ENCODE data around the gene AQP12B.

Gene AQP12B

GRCh38 chr2:240723851-240724250 is 41.2 kb upstream of the AQP12B start:
- TF ChIP-seq, protein P1, sequence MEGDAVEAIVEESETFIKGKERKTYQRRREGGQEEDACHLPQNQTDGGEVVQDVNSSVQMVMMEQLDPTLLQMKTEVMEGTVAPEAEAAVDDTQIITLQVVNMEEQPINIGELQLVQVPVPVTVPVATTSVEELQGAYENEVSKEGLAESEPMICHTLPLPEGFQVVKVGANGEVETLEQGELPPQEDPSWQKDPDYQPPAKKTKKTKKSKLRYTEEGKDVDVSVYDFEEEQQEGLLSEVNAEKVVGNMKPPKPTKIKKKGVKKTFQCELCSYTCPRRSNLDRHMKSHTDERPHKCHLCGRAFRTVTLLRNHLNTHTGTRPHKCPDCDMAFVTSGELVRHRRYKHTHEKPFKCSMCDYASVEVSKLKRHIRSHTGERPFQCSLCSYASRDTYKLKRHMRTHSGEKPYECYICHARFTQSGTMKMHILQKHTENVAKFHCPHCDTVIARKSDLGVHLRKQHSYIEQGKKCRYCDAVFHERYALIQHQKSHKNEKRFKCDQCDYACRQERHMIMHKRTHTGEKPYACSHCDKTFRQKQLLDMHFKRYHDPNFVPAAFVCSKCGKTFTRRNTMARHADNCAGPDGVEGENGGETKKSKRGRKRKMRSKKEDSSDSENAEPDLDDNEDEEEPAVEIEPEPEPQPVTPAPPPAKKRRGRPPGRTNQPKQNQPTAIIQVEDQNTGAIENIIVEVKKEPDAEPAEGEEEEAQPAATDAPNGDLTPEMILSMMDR (IDR thresholded peaks at IDR 0.05; ENCODE audit: insufficient read depth, low read length, poor library complexity, severe bottlenecking) = no peak
- H3K36me3 ChIP-seq (ENCODE audit: control insufficient read depth, insufficient read depth, low read length) = no peaks in the 10 kb centered on the region
- DNase-seq (ENCODE audit: extremely low read depth, insufficient read length) = no peak
- H3K4me3 ChIP-seq (replicated peaks; ENCODE audit: low read depth, low read length) = no peak overlapping the region
- no peaks in the 10 kb centered on the region; the same call in 1 of the 2 replicates for H3K27me3 ChIP-seq (replicated peaks; ENCODE audit: control insufficient read depth, insufficient read depth, low read length)

DNA sequence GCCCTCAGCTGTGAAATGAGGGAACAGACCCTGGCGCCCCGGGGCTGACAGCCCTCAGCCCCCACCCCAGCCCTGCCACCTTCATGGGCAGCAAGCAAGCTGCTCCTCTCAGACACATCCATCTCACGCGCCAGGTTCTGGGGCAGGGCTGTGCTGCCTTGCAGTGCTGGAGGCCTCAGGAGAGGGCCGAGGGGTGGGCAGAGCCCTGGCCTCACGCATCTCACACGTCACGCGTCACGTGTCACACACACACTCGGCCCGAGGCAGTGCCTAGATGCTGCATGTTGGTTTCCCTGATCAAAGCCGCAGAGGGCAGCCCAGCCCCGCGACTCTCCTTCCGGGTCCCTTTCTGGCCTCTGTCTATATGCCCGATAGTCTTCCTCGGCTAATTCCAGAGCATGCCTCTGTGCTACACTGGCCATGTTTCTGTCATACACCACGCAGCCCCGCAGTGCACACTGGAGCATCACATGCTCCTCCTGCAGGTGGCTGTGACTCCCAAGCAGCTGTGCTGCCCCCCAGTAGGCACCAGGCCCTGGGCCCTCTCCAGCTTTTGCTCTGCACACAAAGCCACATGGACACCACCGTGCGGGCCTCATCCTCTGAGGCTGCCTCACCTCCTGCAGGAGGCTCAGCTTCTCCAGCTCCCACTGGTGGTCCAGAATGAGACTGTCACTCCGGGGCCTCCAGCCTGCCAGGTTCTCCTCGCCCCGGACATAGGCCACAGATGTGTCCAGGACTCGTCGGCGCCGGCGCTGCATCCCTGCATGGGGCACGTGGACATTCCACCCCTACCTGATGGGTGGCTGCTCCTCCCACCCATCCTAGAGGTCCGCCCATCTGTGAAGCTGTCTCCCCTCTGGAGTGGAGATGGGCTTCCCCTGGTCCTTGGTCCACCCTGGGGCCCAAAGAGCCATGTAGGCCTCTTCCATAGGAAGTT is 40.4 kb upstream of the AQP12B start:
- TF ChIP-seq, protein P1 (IDR thresholded peaks at IDR 0.05; ENCODE audit: insufficient read depth, low read length, poor library complexity, severe bottlenecking) = no peak
- Histone ChIP-seq H3K27me3 (replicated peaks; ENCODE audit: control insufficient read depth, insufficient read depth, low read length) (no peaks in the 10 kb centered on the region; the same call in 1 of the 2 replicates), H3K36me3 (ENCODE audit: control insufficient read depth, insufficient read depth, low read length) (no peaks in the 10 kb centered on the region), H3K4me3 (replicated peaks; ENCODE audit: low read depth, low read length) (no peak overlapping the region)
- DNase-seq (ENCODE audit: extremely low read depth, insufficient read length) = no peak

DNA sequence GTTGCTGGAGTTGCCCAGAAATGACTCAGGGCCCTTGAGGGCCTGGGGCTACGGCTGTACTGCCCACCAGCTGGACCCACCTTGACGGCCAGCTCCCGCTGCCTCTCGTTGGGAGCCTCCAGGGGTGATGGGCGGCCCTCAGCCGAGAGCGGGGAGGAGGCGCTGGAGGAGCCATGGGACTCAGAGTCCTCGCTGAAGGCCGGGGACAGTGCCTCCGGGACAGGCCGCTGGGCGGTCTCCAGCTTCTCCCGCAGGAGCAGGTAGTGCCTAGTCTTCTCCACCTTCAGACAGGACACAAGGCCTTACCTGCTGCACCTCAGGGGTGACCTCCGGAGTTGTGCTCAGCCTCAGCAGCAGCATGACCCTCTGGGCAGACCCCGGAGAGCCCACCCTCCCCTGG is 39.7 kb upstream of the AQP12B start:
- TF ChIP-seq, protein P1 (IDR thresholded peaks at IDR 0.05; ENCODE audit: insufficient read depth, low read length, poor library complexity, severe bottlenecking) = no peak
- no peaks in the 10 kb centered on the region for H3K36me3 ChIP-seq (ENCODE audit: control insufficient read depth, insufficient read depth, low read length)
- DNase-seq (ENCODE audit: extremely low read depth, insufficient read length) = no peak
- H3K27me3 ChIP-seq (replicated peaks; ENCODE audit: control insufficient read depth, insufficient read depth, low read length) = peaks cover 2% of the 10 kb centered on the region; the same call in 1 of the 2 replicates
- no peak overlapping the region for H3K4me3 ChIP-seq (replicated peaks; ENCODE audit: low read depth, low read length)

- TF ChIP-seq, protein P1 (IDR thresholded peaks at IDR 0.05; ENCODE audit: insufficient read depth, low read length, poor library complexity, severe bottlenecking) = no peak
- DNase-seq (ENCODE audit: extremely low read depth, insufficient read length) = no peak
- Histone ChIP-seq H3K36me3 (ENCODE audit: control insufficient read depth, insufficient read depth, low read length) (no peaks in the 10 kb centered on the region), H3K27me3 (replicated peaks; ENCODE audit: control insufficient read depth, insufficient read depth, low read length) (peaks cover 2% of the 10 kb centered on the region; the same call in 1 of the 2 replicates), H3K4me3 (replicated peaks; ENCODE audit: low read depth, low read length) (no peak overlapping the region)
Observed at GRCh38 chr2:240721596-240722180, 39.0 kb upstream of the AQP12B start.

DNA sequence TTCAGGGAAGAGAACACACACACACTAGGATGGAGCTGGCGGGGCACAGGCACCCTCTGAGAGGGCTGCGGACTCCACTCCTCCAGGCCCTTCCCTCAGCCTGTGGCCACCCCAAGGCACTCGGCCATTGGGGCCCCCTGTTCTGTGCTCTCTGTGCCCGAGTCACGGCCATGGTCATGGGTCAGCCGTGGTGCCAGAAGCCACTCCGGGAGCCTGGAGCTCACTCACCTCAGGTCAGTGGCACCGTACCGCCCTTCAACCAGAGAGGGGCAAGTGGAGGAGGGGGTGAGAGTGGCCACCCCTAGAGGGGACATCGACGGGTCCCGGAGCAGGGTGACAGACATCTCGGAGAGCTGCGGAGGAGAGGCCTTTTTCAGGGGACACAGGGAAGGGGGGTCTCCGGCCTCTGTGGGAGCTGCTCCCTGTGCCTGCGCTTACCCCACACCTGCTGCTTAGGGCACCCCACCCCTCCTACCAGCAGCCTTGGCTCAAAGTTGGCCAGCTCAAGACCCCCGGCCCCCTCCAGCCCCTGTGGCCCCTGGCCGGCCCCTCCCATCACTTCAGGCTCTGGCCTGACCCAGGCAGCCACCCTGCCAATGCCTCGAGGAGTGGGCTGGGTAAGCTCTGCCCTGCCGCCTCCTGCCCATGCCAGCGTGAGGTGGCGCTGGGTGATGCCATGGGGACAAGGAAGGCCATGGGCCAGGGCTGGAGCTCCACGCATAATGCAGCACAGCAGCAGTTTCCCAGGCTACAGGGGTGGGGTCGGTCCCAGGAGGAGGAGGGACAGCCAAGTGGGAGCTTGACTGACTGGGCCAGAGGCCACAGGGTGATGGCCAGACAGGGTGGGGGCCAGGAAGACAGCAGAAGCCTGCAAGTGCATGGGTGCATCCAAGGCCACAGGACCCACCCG is 38.3 kb upstream of the AQP12B start:
- TF ChIP-seq, protein P1 (IDR thresholded peaks at IDR 0.05; ENCODE audit: insufficient read depth, low read length, poor library complexity, severe bottlenecking) = no peak
- H3K27me3 ChIP-seq (replicated peaks; ENCODE audit: control insufficient read depth, insufficient read depth, low read length) = peaks cover 2% of the 10 kb centered on the region; the same call in 1 of the 2 replicates
- no peaks in the 10 kb centered on the region for H3K36me3 ChIP-seq (ENCODE audit: control insufficient read depth, insufficient read depth, low read length)
- DNase-seq (ENCODE audit: extremely low read depth, insufficient read length) = no peak
- no peak overlapping the region for H3K4me3 ChIP-seq (replicated peaks; ENCODE audit: low read depth, low read length)

All from GM06990 (cell line).